GM19328 (cell line): ENCODE results near the gene NXT1.

Source experiments
- ATAC-seq: cut with Tn5 transposase; IDR thresholded peaks from one replicate; pipeline ENCODE4 v1.9.1; 2021; ENCODE audit warnings: mild to moderate bottlenecking, moderate library complexity; ENCODE audit not compliant: unreplicated experiment

The NXT1 gene

DNA sequence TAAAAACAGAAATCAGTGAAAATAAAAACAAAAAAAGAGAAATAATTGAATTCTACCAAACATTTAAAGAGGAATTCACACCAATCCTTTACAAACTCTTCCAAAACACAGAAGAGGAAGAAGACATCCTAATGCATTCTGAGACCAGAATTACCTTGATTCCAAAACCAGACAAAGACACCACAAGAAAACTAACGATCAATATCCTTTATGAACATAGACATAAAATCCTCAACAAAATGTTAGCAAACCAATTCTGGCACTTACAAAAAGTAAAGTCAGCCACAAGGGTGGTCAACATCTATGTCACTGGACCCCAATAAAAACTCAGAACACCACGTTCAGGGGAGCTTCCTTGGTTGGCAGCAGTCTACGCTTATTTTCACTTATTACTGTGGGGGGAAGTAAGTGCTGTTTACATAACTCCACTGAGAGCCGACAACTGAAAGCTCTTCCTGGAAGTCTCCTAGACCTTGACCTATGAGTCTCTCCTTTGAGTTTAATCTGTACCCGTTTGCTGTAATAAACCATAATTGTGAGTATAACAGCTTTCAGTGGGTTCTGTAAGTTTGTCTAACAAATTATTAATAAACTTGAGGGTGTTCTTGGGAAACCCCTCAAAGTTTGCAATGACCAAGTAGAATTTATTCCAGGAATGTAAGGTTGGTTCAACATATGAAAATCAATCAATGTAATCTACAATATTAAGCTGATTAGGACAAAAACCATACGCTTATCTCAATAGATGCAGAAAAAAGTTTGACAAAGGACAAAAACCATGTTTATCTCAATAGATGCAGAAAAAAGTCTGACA lies 35.9 kb downstream of the NXT1 start:
- no peak for ATAC-seq

DNA sequence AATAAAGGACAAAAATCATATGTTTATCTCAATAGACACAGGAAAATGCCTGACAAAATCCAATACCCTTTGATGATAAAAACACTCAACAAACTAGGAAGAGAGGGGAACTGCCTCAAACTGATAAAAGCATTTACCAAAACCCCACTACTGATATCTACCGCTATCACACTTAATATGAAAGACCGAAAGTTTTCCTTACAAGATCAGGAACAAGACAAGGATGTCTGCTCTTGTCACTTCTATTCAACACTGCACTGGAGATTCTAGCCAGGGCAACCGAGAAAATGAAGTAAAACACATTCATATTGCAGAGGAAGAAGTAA lies 36.5 kb downstream of the NXT1 start:
- no peak for ATAC-seq

DNA sequence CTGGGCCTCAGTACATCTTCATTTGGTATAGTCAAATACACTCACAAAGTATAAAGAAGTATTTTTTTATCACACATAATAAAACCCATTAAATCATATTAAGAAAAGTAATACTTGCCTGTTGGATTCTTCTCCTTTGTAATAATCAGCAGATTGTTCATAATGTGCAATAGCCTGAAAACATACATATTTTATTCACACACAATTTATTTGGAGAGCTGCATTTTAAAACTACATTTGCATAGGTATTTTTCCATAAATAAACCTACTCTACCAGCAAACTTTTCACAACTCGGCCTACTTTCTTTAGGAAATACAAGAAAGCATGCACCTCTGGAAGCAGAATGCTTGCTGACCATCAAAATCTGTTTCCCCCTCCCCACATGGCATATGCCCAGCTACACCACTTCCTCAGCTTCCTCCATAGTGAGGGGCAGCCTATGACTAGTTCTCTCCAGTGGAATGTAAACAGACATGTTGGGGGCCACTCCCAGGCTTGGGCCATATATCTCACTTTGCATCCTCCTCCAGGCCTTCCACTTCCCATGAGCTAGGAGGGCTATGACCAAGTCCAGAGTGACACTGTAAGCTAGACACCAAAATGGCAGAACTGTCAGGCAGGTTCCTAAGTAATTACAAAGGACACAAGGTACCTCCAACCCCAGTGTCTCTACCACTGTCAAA lies 39.6 kb downstream of the NXT1 start:
- ATAC-seq: no peak

DNA sequence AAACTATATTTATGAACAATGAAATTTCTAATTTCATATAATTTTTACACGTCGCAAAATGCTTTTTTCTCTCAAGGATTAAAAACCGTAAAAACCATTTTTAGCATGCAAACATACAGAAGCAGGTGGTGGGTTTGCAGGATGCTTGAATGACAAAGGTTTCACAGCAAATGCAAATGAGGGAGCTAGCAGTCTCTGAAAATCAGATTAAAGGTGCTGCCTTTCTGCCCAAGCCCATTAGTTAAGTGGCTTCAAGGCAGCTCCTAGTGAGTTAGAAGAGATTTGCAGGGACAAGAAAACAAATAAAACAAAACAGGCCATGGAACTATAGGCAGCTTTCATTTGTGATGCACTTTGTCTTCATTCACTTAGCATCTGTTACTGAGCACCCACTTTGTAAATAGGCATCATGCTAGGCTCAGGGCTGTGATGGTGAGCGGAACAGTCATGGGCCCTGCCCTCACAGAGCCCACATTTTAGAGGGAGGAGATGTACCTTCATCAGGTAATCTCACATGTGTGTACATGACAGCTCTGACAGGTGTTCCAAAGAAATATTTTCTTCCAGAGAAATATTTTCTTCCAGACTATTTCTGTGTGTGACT lies 41.2 kb downstream of the NXT1 start:
- ATAC-seq: peak; percentile 50

DNA sequence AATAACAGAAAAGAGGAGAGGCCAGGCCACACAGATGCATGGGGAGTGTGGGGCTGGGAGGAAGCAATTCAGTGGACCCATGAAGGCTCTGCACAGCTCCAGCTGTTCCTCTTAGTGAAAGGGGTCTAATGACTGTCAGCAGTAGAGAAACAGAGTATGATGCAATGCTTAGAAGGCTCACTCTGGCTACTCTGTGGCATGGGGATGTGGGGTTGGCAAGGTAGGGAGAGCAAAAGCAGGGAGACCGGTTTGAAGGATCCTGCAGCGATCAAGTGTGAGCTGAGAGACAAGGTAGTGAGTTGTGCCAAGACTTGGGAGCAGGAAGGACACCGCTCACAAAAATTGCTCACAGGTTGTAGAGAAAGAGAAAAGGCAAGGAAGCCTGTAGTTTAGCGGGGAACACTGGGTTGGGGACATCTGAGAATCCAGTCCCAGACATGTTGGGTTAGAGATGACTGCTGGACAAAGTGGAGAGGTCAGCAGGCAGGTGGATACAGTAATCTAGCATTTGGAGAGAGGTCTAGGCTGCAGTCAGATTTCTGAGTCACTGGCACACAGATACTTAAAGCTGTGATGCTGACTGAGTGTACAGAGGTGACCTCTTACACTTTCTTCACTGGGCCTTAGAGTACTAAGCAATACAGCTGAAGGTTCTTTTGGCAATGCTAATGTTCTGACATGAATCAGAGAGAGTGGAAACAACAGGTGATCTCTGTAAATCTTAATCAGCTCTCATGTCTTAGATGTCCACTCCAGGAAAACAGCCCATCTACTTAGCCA lies 43.6 kb downstream of the NXT1 start:
- no peak for ATAC-seq

DNA sequence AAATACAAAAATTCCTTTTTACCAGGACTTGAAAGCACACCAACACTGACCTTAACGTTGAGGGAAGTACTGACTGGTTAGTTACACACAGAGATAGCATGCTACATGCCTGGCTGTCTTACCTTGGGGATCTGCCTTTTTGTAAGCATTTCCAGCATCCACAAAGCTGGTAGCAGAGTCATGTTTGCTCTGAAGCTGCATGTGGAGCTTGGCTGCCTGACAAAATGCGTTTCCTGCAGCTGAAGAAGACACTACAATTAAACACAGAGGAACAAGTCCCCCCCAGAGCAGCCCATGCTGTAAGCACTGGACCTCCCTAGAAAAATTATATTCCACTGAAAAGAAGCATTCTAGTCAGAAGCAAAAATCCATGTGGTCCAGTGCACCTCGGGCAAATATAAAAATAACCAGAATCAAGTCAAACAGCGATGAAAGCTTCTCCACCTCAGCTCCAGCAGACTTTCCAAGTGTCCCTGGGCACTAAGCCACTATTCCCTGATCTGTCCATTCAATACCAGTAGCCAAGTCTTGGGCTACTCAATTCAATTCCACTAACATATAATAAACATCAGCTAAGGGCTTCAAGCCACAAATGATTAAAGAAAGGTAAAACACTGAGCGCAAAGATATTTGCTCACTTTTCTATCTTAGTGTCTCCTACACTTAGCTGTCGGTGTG lies 46.5 kb downstream of the NXT1 start:
- ATAC-seq: no peak

DNA sequence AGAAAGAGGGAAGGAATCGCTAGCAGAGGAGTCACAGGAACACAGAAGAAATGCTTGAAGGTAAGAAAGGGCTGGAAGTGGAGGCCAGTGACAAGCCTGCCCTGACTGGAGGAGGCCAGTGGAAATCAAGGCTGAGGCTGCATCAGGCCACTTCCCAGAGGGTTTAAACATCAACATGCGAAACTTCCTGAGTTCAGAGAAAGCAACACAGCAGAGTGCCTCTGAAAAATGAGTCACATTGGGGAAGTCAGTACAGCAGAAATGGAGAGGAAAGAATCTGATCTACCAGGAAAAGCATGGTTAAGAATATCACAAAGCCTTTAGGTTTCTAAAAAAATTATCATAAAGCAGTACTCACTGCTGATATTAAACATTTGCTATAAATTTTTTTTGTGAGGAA lies 47.4 kb downstream of the NXT1 start:
- ATAC-seq: no peak

DNA sequence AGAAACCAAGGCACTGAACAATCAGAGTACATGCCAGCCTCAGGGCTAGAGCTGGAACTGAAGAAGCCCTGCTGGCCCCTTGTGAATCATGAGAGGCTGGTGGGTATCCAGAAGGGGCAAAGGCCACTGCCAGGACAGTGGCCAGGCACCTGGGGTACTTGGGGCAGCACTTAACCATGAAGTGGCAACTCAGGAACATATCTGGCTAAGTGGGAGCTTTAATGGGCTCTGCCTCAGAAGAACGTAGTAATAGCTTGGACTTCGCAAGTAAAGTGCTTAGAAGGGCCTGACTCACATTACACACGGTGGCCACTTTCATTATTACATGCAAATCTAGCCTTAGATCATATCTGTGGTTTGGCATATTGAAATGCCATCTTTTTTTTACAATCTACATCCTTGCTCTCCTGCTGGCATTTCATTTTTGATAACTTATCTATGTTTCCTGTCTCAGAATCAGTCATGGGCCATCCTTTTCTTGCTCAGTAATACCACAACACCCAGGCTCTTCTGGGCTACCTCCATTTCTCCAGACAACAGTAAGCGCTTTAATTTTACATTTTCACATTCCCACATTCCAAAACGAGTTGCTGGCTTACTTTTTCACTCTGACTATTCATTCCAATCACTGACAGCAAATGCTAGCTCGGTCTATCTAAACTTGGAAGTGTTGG lies 49.1 kb downstream of the NXT1 start:
- no peak for ATAC-seq

DNA sequence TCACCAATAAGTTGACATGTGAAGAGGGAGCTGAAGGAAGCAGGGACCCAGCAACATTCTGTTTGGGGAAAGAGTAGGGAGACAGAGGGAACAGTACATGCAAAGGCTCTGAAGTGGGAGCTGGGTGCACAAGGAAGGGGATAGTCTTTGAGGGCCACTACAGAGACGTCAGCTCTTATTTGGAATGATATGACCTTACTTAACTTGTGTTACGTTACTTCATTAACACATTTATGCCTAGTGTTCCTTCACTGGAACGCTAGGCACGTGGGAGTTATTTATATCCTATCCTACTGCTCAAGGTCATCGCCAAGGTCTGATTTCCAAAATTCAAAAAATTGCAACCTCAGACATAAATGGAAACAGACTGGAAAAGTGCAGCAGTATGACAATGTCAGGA lies 50.5 kb downstream of the NXT1 start:
- no peak for ATAC-seq

DNA sequence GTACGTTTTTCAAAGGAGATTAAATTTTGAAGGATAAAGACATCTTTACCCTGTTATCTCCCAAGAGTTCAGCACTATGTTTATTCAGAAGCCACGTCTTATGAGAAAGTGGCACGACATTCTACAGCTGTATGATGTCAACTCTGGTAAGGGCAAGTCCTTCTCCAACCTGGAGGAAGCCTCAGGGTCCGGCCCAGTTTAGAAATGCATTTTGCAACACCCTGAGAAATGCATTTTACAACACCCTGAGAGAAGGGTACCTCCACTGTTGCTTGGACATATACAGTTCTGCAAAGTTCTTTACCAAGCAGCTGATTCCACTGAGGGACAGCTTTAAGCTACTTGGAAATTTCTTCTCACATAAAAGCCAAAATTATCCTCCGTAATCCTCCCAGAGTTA lies 53.2 kb downstream of the NXT1 start:
- no peak for ATAC-seq

DNA sequence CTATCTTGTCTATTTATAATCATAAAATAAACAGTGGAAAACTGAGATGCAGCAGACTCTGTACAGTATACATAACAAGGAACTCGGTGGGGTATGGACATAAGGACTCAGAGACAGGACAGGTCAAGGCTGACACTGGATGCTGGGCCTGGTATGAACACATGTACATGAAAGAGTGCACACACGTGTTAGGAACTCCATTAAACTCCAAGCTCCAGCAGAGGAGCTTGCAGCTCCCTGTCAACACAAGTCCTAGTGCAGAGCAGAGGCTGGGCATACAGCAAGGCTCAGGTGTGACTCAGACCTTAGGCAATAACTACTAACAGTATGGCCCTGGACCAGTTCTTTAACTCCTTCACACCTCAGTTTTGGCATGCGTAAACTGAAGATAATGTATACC lies 53.6 kb downstream of the NXT1 start:
- no peak for ATAC-seq
